Motor neuron (in vitro differentiated cells): ENCODE measurements around the gene MFSD6. TPM values are rescaled to one million over a fixed set of nuclear protein-coding genes. Genes with fewer than 3 reads are reported as not detected.

Experiments used
- ATAC-seq, 8 experiments: fragments of 200-7000 bp; cut with Tn5 transposase; replicated peaks in 6 of 8; 2 replicates each; pipeline ENCODE4 v1.8.0; 2021; ENCODE audit warnings: mild to moderate bottlenecking in 8 of 8, moderate library complexity in 8 of 8
- H3K27ac ChIP-seq, 2 donors: fragments of 250-450 bp; sonication (Bioruptor Pico); 2 replicates each; pipeline ENCODE4 v1.9.0; 2021; ENCODE audit warnings: antibody characterized with exemption in 2 of 2, mild to moderate bottlenecking in 2 of 2, moderate library complexity in 1 of 2
- H3K4me1 ChIP-seq, 2 donors: fragments of 250-450 bp; sonication (Bioruptor Pico); replicated peaks in 1 of 2; 2 replicates each; pipeline ENCODE4 v1.6.1; 2021; ENCODE audit warnings: antibody characterized with exemption in 2 of 2, mild to moderate bottlenecking in 2 of 2, moderate library complexity in 1 of 2
- H3K4me3 ChIP-seq, 5 donors: fragments of 250-450 bp; sonication (Bioruptor Pico); 2 replicates each; pipeline ENCODE4 v1.9.0; 2021; ENCODE audit warnings: antibody characterized with exemption in 5 of 5, mild to moderate bottlenecking in 5 of 5, moderate library complexity in 4 of 5
- WGBS, 10 experiments: fragments of 450-650 bp; shearing (Covaris generic); methylation state at CpG; one replicate each; pipeline ENCODE4 v1.0.0; 2022; 5-methylcytosine and 5-hydroxymethylcytosine counted together
- in situ Hi-C, 9 experiments: fragments of 400-800 bp; cut with MboI; loops; one replicate each; pipeline ENCODE4 v1.15.0; 2021; ENCODE audit warnings: low sequenced_read_pairs in 9 of 9, low pct_unique_long_range_greater_than_20kb in 2 of 9; ENCODE audit not compliant: unreplicated experiment in 9 of 9
- total RNA-seq, 8 experiments: library from RNA; unstranded; fragments of 300-600 nt; gene quantifications; 2 replicates each; pipeline versions ENCODE4 v1.2.3 to v1.2.4, GENCODE V29; 2022

MFSD6 gene
- total RNA-seq, 8 experiments from 2014 or later, result 3.9 to 21.7 (median 12.4) TPM

DNA sequence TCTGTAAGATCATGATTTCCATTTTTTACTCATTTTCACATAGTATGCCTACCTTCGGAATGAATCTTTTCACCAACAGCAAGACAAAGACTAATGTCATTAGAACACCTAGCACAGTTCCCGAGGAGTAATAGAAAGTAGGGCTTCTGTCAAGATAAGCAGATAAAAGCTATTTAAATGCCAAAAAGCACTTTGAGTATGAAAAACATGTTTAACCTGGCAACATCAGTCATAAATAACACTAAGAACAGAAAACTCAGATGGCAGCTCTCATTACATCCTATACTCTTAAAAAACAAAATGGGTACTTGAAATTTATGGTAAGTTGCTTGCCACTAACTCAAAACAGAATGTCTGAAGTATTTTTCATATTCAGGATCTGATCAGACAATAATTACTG lies 109.3 kb downstream of the MFSD6 start:
- H3K4me3 ChIP-seq, result no peak overlapping the region
- H3K27ac ChIP-seq, result no peak overlapping the region
- WGBS, 10 experiments, result 48 to 100% (median 98%) methylated on average over 1 to 2 of the region's 2 CpGs
- no peak for ATAC-seq
- in situ Hi-C loops, result loop anchor here in 2 of 9 experiments (25.0 kb wide), 2 partner anchors 130 to 430 kb away; no protein-coding TSS in a partner anchor
- no peaks in the 10 kb centered on the region for H3K4me1 ChIP-seq

DNA sequence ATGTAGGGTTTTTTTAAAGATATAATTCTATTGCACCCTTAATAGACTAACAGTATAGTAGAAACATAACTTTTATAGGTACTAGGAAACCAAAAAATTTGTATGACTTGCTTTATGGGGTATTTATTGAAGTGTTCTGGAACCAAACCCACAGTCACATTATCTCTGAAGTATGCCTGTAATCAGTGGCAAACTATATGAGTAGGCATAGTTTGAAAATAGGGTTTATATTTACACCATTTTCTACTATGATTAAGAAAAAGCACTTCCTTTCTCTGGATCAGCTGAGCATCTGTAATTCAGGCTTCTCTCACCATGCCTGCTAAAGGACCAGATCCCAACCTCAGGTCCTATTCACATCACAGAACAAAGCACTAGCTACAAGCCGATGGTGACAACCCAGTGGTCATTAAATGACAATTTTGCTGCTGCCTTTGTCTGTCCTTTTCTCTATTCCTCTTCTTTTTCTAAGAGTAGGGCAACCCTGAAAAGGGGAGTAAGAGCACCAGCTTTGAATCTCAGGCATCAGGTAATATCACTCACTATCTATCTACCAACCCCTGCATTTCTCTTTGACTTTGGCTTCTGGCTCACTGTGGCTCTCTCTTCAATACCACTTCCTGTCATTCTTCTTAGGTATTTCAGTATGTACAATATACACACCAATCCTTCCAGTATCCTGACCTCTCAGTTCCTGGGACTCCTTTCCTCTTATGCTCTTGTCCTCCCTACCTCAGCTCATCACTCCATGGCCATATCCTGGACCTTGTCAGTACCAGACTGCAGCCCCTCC lies 112.0 kb downstream of the MFSD6 start:
- in situ Hi-C loops, result loop anchor here in 2 of 9 experiments (25.0 kb wide), 2 partner anchors 133 to 433 kb away; no protein-coding TSS in a partner anchor
- ATAC-seq, result no peak
- H3K4me3 ChIP-seq, result no peak overlapping the region
- no peak overlapping the region for H3K27ac ChIP-seq
- 57 to 100% (median 73%) methylated on average over 1 of the region's 1 CpG; no CpG with 5 or more reads in 4 of the 10 experiments for WGBS, 10 experiments
- no peaks in the 10 kb centered on the region for H3K4me1 ChIP-seq

DNA sequence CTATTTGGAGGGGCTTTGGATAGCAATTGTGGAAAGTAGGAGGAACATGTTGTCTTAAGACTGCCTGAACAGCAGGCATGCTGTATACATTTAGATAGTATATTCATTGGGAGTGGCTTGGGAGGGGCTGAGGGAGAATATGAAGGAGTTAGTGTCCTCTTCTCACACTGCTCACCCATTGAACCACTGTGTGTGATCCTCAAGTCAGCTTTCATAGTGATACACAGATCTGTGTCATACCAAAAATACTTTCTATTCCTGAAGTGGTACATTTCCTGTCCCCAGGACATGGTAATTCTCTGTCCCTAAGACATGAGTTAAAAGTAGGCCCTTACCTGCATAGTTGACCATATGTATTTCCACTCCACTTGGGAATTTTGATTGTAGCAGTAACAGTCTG lies 116.8 kb downstream of the MFSD6 start:
- Histone ChIP-seq H3K27ac (no peak overlapping the region), H3K4me1 (no peaks in the 10 kb centered on the region), H3K4me3 (no peak overlapping the region)
- in situ Hi-C loops, result loop anchor here in 2 of 9 experiments (25.0 kb wide), 2 partner anchors 138 to 438 kb away; no protein-coding TSS in a partner anchor
- ATAC-seq, result no peak

DNA sequence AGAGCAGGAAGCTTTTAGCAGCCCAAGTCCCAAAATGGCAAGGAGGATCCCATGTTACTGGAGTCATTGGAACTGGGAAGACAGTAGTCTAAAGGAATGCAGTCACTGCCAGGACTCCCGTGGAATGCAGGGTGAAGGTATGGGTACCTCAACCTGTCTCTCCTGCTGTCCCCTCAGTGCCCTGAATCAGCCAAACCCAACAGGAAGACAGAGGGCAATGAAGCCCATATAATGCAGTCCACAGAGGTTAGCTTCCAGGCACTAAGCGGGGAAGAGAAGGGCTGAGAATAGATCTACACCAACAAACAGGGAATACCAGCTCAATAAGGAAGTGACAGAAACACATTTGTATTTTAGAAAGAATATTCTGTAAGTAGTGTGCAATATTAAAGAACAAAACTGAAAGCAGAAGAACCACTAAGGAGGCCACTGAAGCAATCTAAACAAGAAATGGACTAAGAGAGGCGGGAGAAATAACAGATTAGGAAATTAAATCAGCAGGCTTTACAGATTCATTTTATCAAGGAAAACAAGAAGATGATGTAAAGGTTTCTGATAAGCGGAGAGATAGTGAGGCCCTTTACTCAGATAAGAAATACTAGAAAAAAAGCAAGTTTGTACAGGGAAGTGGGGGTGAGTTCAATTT lies 118.1 kb downstream of the MFSD6 start:
- WGBS, 10 experiments, result 87 to 100% (median 99%) methylated on average over 2 to 3 of the region's 4 CpGs
- ATAC-seq, result no peak
- H3K4me3 ChIP-seq, result no peak overlapping the region
- in situ Hi-C loops, result no loop called here
- no peak overlapping the region for H3K27ac ChIP-seq
- H3K4me1 ChIP-seq, result peaks cover 3 to 7% of the 10 kb centered on the region in 2 donors

DNA sequence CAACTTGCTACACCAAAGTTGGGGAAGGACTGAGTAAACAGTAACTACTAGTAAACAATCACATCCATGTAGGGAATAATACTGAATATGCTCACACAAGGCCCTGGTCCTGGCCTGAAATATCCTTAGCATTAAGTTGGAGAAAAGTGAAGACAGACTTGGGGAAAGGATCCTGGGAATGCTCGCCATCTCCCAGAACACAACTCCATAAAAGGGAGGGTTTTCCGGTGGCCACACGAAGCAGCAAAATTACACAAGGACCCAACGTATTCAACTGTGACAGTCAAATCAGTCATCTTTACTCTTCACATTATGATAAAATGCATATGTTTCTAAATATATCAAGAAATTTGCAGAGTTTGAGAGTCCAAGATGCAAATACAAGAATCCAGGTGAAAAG lies 119.1 kb downstream of the MFSD6 start:
- H3K4me1 ChIP-seq, result peaks cover 3 to 7% of the 10 kb centered on the region in 2 donors
- H3K4me3 ChIP-seq, result no peak overlapping the region
- no peak overlapping the region for H3K27ac ChIP-seq
- WGBS, 10 experiments, result 50 to 100% (median 92%) methylated on average over 1 to 4 of the region's 4 CpGs; no CpG with 5 or more reads in 3 of the 10 experiments
- in situ Hi-C loops, result no loop called here
- no peak for ATAC-seq

DNA sequence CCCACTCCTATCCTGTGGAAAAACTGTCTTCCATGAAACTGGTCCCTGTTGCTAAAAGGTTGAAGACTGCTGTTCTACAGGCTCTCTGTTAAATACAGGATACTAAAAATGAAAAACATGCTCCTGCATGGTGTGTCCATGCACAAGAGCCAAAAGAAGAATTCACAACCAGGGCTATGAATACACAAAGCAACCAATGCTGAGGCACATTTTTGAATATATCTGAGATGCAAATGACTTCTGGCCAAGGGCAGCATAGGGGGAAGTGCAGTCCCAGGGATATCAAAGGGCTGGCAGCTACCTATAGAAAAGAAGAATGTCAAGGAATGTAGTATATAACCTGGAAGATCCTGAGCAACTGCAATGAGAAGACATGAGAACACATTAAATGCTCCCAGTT lies 119.8 kb downstream of the MFSD6 start:
- ATAC-seq, result peak in 3 of 8 experiments; percentile 88 to 90 (median 89)
- in situ Hi-C loops, result no loop called here
- Histone ChIP-seq H3K27ac (no peak overlapping the region), H3K4me3 (no peak overlapping the region), H3K4me1 (peaks cover 3 to 7% of the 10 kb centered on the region in 2 donors)

DNA sequence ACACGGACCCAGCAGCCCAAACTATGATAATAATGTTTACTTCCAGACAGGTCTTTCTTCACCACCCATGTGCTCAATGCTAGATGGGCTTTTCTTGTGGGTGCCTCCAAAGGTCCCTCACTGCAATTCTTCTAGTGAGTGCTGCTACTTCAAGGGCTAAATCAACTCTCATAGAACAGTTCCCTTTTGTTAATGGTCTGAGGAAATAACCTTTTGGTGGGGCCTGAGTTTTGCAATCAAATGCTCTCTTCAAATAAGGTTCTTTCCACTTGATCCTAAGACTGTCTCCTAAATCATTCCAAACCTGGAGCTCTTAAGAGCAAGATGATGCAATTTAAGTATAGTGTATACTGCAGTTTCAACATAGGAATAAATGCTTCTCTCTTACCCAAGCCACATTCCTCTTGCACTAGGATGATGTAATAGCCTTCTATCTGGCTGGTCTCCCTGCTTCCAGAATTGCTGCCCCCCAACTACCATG lies 120.4 kb downstream of the MFSD6 start:
- H3K4me1 ChIP-seq, result peaks cover 3 to 9% of the 10 kb centered on the region in 2 donors
- no peak overlapping the region for H3K27ac ChIP-seq
- 80 to 100% (median 83%) methylated on average over 1 of the region's 1 CpG; no CpG with 5 or more reads in 7 of the 10 experiments for WGBS, 10 experiments
- ATAC-seq, result peak in 1 of 8 experiments; percentile 36
- in situ Hi-C loops, result no loop called here
- H3K4me3 ChIP-seq, result no peak overlapping the region

DNA sequence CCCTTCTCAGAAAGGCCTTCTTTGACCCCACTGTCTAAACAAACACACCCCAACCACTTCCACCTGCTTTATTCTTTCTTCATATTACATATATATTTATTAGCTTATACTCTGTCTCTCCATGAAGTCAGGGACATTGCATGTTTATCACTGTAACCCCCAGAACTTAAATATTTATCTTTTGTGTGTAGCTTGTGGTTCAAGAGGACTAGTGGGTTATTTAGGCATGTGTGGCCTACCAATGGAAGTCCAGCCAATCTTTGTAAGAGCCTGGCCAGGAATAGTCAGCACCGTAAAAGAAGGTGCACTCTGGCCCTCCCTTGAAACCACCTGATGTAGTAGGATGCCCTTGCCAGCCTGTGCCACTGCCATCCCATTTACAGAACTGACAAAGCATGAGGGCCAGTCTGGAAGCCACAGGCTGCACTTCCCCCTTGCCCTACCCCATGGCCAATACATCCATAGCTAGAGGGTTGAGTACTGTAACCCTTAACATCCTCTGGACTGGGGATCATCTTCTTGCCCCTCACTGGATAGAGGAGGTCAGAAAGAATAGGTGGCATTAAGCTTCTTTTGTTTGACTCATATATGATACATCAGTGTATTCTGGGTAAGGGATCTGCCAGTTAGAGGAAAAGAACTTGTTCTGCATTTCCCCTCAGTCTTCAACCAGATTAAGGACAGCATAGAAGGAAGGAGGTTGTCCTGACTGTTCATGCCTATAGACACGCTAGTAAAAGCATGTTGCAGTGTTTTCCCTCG lies 121.5 kb downstream of the MFSD6 start:
- no peak for ATAC-seq
- Histone ChIP-seq H3K4me1 (peaks cover 8 to 15% of the 10 kb centered on the region in 2 donors), H3K27ac (no peak overlapping the region), H3K4me3 (no peak overlapping the region)
- 40 to 78% (median 72%) methylated on average over 2 of the region's 3 CpGs; no CpG with 5 or more reads in 4 of the 10 experiments for WGBS, 10 experiments
- in situ Hi-C loops, result no loop called here

DNA sequence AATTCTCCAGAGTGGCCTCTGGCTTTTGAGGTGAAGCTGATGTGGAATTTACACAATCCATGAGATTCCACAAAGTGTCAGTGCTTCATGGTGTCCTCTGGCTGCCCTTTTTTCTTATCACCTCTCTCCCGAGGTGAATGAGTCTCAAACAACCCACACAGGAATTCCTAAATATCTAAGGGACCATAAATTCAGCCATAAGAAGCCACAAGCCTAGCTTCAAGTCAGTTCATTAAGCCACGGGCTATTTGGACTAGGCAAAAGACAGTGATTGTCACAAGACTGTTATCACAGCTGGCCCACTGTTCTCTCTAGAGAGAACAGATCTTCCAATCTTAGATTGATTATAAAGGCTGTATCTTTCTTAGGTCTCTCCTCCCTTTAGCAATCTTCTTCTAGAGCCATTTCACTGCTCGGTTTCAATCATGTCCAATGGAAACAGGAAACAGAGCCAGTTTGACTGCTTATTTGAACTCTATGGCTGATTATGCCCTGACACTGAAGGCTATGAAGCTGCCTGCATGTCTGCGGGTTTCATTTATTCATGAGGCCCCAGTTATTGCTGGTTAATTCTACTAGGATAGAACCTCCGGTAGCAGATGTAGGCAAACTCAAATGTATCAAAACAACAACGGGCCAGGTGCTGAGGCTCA lies 122.2 kb downstream of the MFSD6 start:
- in situ Hi-C loops, result no loop called here

DNA sequence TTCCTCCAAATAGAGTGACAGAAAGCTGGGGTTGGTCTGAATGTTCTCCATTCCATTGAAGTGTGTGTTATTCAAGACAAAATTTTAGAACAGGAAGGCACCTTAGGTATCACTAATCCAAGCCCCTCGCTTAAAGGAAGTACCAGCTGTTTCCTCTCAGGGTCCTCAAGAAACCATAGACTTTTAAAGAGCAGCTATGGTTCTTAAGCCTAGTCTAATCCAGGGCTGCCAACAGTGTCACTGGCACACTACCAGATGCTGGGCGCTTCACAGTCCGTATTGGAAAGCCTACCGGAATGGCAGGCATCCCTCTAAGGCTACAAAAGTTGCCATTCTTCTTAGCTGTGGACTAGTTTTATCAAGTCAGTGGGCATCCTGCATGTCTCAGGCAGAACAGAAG lies 124.4 kb downstream of the MFSD6 start:
- 70 to 100% (median 100%) methylated on average over 1 to 2 of the region's 4 CpGs; no CpG with 5 or more reads in 3 of the 10 experiments for WGBS, 10 experiments
- H3K4me3 ChIP-seq, result no peak overlapping the region
- H3K4me1 ChIP-seq, result peaks cover 8 to 15% of the 10 kb centered on the region in 2 donors
- ATAC-seq, result no peak
- no peak overlapping the region for H3K27ac ChIP-seq
- in situ Hi-C loops, result no loop called here

More for the DNA sequence above, 122.2 kb downstream of the MFSD6 start:
- ATAC-seq, result no peak
- Histone ChIP-seq H3K4me1 (peaks cover 8 to 15% of the 10 kb centered on the region in 2 donors), H3K4me3 (no peak overlapping the region), H3K27ac (peak overlapping the region in 1 of 2 donors; percentile 27)
- 10 to 93% (median 80%) methylated on average over 2 to 6 of the region's 6 CpGs for WGBS, 10 experiments

DNA sequence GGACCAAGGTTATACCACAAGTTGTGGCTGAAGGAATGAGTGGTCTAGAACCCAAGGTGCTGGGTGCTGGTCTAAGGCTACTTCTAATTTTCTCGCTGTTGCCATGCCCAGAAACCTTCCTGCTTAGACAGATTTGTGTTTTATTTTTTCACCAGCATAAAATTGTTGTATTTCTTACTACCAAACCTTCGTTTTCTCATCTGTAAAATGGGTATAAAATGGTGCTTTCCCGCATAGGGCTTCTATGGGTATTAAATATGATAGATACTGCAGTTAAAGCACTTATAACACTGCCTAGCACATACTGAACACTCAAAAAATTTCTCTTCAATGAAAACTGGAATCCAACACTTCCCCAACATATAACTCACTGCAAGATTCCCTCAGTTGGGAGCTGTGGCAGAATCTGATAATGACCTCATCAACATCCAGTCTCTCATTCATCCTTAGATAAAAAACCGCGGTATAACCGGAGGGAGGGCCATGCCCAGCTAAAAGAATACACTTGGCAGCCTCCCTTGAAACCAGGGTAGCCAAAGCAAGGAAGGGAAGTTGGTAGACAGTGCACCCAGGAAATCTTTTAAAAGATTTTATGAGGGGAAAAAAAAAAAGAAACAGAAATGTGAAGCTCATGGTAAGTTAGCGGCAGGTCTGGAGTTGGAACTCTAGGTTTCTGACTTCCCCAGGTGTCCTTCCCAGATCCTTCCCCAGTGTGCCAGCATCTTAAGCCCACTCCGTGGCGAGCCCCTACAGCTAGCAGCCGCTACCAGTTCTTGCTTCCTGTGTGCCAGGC lies 125.2 kb downstream of the MFSD6 start:
- no peak for ATAC-seq
- Histone ChIP-seq H3K27ac (no peak overlapping the region), H3K4me3 (peak overlapping the region in 3 of 5 donors; percentile 36 to 61 (median 38))

DNA sequence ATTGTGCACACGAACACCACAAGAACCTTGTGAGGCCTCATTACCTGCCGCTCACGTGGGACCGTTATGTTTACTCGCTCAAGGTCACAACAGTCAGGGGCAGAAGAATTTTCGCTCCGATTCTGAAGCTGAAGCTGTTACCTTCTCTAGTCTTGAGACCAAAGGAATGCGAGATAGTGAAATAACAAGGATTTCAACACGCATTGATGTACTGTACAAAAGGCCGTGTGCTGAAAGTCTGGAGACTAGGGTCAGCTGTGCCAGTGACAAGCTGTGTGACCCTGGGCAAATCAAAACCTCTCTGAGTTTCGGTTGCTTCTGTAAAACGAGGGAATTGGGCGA lies 125.8 kb downstream of the MFSD6 start:
- peak overlapping the region in 1 of 2 donors; percentile 67 for H3K27ac ChIP-seq
- 9 to 81% (median 64%) methylated on average over 2 to 10 of the region's 13 CpGs; no CpG with 5 or more reads in 1 of the 10 experiments for WGBS, 10 experiments
- peak in 1 of 8 experiments; percentile 1 for ATAC-seq

More for the DNA sequence above, 125.2 kb downstream of the MFSD6 start:
- 17 to 100% (median 98%) methylated on average over 1 to 7 of the region's 10 CpGs for WGBS, 10 experiments
- in situ Hi-C loops, result no loop called here
- peaks cover 8 to 15% of the 10 kb centered on the region in 2 donors for H3K4me1 ChIP-seq

More for the DNA sequence above, 125.8 kb downstream of the MFSD6 start:
- Histone ChIP-seq H3K4me3 (peak overlapping the region; percentile 36 to 63 (median 47)), H3K4me1 (peaks cover 8 to 15% of the 10 kb centered on the region in 2 donors)
- in situ Hi-C loops, result no loop called here
